T-helper 17 cell (primary cell): ENCODE measurements around the gene CALM1. TPM values are rescaled to one million over a fixed set of nuclear protein-coding genes. Genes with fewer than 3 reads are reported as not detected.
A peak's percentile ranks its signal among the peaks of the same experiment; 100 is the strongest.

Experiments
- ATAC-seq: fragments of 150-1000 bp; cut with Tn5 transposase; 2 replicates; pipeline ENCODE4 v1.10.0; 2021; ENCODE audit warnings: mild to moderate bottlenecking, moderate library complexity
- DNase-seq, 3 donors: peaks; one replicate each; pipeline versions ENCODE4 v3.0.0 to v3.0.0-alpha.2; 2020 to 2021
- H3K9me3 ChIP-seq: one replicate; pipeline ENCODE4 v1.7.0; 2013; ENCODE audit warnings: low read length, mild to moderate bottlenecking; ENCODE audit not compliant: control insufficient read depth, poor library complexity, severe bottlenecking
- H3K27ac Mint-ChIP-seq: one replicate; pipeline ENCODE4 v1.8.0; 2022; ENCODE audit warnings: mild to moderate bottlenecking, moderate library complexity, mixed read lengths
- H3K27me3 Mint-ChIP-seq: one replicate; pipeline ENCODE4 v1.8.0; 2022; ENCODE audit warnings: mixed read lengths
- H3K36me3 Mint-ChIP-seq: one replicate; pipeline ENCODE4 v1.8.0; 2022; ENCODE audit warnings: low read depth, mixed read lengths
- H3K4me1 Mint-ChIP-seq: one replicate; pipeline ENCODE4 v1.8.0; 2022; ENCODE audit warnings: mild to moderate bottlenecking, mixed read lengths
- H3K4me3 Mint-ChIP-seq: one replicate; pipeline ENCODE4 v1.8.0; 2022; ENCODE audit warnings: mild to moderate bottlenecking, moderate library complexity, mixed read lengths
- total RNA-seq, 4 donors: library from RNA in 2 of 4; stranded (reverse) in 2 of 4; gene quantifications; one replicate each; pipeline ENCODE4 v1.2.3 and lab custom pipeline; 2022 to 2026

The CALM1 gene
- 100 to 1,000 TPM; 872 to 886 TPM for total RNA-seq
- total RNA-seq (lab: John Stamatoyannopoulos, UW), result 938 to 1,052 reads per million in 2 donors

- DNase-seq (peak; percentile 94 to 99 (median 95)), ATAC-seq (peak; percentile 69)
- Mint-ChIP-seq H3K27me3 (no peaks in the 10 kb centered on the region), H3K27ac (peak within 1 kb of the TSS; percentile 95), H3K4me3 (peak within 1 kb of the TSS; percentile 95), H3K36me3 (peaks cover 15% of the 10 kb centered on the region), H3K4me1 (peaks cover 30% of the 10 kb centered on the region)
- no peaks in the 10 kb centered on the region for H3K9me3 ChIP-seq
Measured at GRCh38 chr14:90396341-90397339, at the start of gene CALM1. TSS of gene CALM1 (plus strand) at chr14:90397029. CDS start at chr14:90397231, 202 bp downstream.

DNA sequence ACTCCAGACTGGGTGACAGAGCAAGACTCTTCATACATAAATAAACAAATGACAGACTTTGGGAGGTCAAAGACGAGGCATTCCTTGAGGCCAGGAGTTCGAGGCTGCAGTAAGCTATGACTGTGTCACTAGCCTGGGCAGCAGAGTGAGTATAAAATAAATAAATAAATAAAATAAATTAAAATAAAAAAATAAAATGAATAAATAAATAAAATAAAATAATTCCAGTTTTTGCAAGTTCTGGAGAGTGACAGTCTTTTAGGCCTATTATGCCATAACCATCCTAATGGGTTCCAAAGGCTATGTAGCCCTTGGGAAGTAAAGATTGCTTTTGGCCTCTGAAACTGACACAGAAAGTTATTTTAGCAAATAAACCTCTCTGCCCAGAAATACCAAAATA is 48.6 kb upstream of the CALM1 start:
- H3K4me1 Mint-ChIP-seq, result peaks cover 2% of the 10 kb centered on the region
- H3K4me3 Mint-ChIP-seq, result no peak overlapping the region
- H3K36me3 Mint-ChIP-seq, result peaks cover 2% of the 10 kb centered on the region
- no peaks in the 10 kb centered on the region for H3K9me3 ChIP-seq
- no peak for ATAC-seq
- no peak overlapping the region for H3K27ac Mint-ChIP-seq
- DNase-seq, result no peak
- H3K27me3 Mint-ChIP-seq, result no peaks in the 10 kb centered on the region

- no peaks in the 10 kb centered on the region for H3K27me3 Mint-ChIP-seq
- ATAC-seq, result no peak
- DNase-seq, result no peak
- no peaks in the 10 kb centered on the region for H3K9me3 ChIP-seq
- peaks cover 2% of the 10 kb centered on the region for H3K4me1 Mint-ChIP-seq
- no peak overlapping the region for H3K4me3 Mint-ChIP-seq
- no peak overlapping the region for H3K27ac Mint-ChIP-seq
- H3K36me3 Mint-ChIP-seq, result peaks cover 2% of the 10 kb centered on the region
Measured at GRCh38 chr14:90349739-90350138, 47.1 kb upstream of the CALM1 start.

DNA sequence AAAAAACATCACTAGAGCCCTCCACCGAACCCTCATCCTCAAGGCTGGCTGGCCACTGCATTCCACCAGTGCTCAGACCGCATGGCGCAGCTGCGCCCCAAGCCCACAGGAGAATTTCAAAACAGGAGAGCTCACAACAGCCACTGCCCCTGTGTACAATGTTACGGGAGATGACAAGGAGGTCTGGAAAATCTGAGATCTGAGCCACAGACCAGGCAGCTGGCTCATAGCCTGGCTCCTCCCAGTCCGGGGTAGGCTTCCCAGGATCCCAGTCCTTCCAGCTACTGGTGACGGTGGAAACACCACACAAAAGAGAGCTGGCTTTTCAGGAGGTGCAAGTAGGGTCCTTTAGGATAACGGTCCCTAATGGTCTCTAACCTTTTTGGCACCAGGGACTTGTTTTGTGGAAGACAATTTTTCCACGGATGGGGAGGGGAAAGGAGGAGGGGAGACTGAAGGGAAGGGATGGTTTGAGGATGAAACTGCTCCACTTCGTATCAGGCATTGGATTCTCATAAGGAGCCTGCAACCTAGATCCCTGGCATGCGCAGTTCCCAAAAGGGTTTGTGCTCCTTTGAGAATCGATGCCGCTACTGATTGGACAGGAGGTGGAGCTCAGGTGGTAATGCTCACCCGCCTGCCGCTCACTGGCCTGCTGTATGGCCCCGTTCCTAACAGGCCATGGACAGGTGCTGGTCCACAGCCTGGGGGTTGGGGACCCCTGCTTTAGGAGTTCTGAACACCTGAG is 42.1 kb upstream of the CALM1 start:
- H3K36me3 Mint-ChIP-seq, result peaks cover 2% of the 10 kb centered on the region
- no peaks in the 10 kb centered on the region for H3K4me1 Mint-ChIP-seq
- H3K27ac Mint-ChIP-seq, result no peak overlapping the region
- ATAC-seq (no peak), DNase-seq (no peak)
- H3K4me3 Mint-ChIP-seq, result no peak overlapping the region
- H3K9me3 ChIP-seq, result no peaks in the 10 kb centered on the region
- H3K27me3 Mint-ChIP-seq, result peaks cover 14% of the 10 kb centered on the region

DNA sequence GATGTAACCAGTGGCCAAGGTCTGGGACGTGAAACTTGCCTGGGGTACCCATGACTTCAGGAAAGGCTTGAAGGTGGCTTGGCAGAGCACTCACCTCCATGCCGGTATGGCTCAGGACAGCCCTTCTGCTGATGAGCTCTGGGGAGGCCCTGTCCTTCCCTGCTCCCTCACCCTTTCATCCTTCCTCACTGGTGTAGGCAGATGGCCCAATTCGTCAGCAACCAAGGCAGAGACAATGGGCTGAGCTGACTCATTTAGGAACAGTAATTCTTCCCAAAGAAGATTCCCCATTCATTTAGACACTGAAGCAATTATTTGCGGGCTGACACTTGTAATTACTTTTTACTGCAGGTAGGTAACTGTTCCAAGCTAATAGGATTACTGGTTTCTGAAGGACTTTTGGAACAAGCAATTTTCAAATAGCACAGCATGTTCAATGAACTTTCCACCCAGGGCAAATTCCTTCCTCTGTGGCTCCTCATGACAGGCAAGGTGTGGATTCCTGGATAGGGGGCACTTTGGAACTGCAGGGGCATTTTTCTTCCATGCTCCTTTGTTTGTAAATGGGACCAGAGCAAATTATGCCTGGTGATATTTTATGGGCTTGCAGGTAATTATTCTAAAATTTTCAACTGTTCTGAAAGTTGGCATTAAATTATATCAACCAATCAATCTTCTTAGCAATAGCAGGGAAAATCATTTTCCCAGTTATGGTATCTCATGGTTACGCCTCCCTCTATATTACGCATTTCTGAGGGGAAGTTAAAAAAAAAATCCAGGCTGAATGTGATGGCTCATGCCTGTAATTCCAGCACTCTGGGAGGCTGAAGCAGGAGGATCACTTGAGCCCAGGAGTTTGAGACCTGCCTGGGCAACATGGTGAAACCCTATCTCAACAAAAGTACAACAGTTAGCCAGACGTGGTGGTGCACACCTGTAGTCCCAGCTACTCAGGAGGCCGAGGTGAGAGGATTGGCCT is 41.0 kb upstream of the CALM1 start:
- no peaks in the 10 kb centered on the region for H3K36me3 Mint-ChIP-seq
- ATAC-seq (no peak), DNase-seq (no peak)
- H3K4me3 Mint-ChIP-seq, result no peak overlapping the region
- peaks cover 14% of the 10 kb centered on the region for H3K27me3 Mint-ChIP-seq
- H3K9me3 ChIP-seq, result no peaks in the 10 kb centered on the region
- no peak overlapping the region for H3K27ac Mint-ChIP-seq
- no peaks in the 10 kb centered on the region for H3K4me1 Mint-ChIP-seq

DNA sequence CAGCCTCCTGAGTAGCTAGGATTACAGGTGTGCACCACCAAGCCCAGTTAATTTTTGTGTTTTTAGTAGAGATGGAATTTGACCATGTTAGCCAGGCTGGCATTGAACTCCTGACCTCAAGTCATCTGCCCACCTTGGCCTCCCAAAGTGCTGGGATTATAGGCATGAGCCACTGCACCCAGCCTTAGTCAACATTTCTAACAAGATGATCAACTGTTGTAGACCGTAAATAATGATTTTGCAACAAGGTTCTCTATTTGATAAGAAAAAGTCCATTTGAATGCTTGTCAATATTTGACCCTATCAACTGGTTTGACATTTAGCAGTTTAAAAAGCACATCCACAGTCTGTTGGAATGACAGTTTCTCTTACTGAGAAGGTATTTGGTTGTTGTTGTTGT is 39.9 kb upstream of the CALM1 start:
- no peak overlapping the region for H3K4me3 Mint-ChIP-seq
- peaks cover 20% of the 10 kb centered on the region for H3K27me3 Mint-ChIP-seq
- DNase-seq, result no peak
- H3K4me1 Mint-ChIP-seq, result no peaks in the 10 kb centered on the region
- no peaks in the 10 kb centered on the region for H3K36me3 Mint-ChIP-seq
- no peak overlapping the region for H3K27ac Mint-ChIP-seq
- H3K9me3 ChIP-seq, result no peaks in the 10 kb centered on the region
- no peak for ATAC-seq

GRCh38 chr14:90358359-90358758 is 38.5 kb upstream of the CALM1 start:
- no peak overlapping the region for H3K4me3 Mint-ChIP-seq

GRCh38 chr14:90361865-90362557 is 34.8 kb upstream of the CALM1 start:
- DNase-seq, result no peak
- H3K9me3 ChIP-seq, result no peaks in the 10 kb centered on the region
- peaks cover 2% of the 10 kb centered on the region for H3K36me3 Mint-ChIP-seq
- H3K4me3 Mint-ChIP-seq, result no peak overlapping the region
- peaks cover 2% of the 10 kb centered on the region for H3K4me1 Mint-ChIP-seq
- H3K27ac Mint-ChIP-seq, result no peak overlapping the region
- H3K27me3 Mint-ChIP-seq, result peaks cover 21% of the 10 kb centered on the region
- ATAC-seq, result no peak

More at GRCh38 chr14:90358359-90358758, 38.5 kb upstream of the CALM1 start:
- Mint-ChIP-seq H3K27ac (no peak overlapping the region), H3K27me3 (peaks cover 31% of the 10 kb centered on the region), H3K36me3 (peaks cover 2% of the 10 kb centered on the region), H3K4me1 (no peaks in the 10 kb centered on the region)
- ATAC-seq, result no peak
- no peaks in the 10 kb centered on the region for H3K9me3 ChIP-seq
- DNase-seq, result no peak

DNA sequence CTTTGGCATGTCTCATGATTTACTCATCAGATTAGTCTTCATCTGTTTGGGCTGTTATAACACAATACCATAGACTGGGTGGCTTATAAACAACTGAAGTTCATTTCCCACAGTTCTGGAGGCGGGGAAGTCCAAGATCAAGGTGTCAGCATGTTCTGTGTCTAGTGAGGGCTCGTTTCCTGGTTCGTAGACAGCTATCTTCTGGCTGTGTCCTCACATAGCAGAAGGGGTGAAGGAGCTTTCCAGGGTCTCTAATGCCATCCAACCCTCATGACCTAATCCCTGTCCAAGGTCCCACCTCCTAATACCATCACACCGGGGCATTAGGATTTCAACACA is 34.3 kb upstream of the CALM1 start:
- H3K27me3 Mint-ChIP-seq, result peaks cover 21% of the 10 kb centered on the region
- peaks cover 2% of the 10 kb centered on the region for H3K36me3 Mint-ChIP-seq
- H3K27ac Mint-ChIP-seq, result no peak overlapping the region
- peaks cover 2% of the 10 kb centered on the region for H3K4me1 Mint-ChIP-seq
- DNase-seq, result no peak
- no peak for ATAC-seq
- H3K9me3 ChIP-seq, result no peaks in the 10 kb centered on the region
- no peak overlapping the region for H3K4me3 Mint-ChIP-seq

- H3K9me3 ChIP-seq, result no peaks in the 10 kb centered on the region
- DNase-seq (no peak), ATAC-seq (peak; percentile 90)
- H3K27ac Mint-ChIP-seq, result no peak overlapping the region
- no peak overlapping the region for H3K4me3 Mint-ChIP-seq
- H3K27me3 Mint-ChIP-seq, result peaks cover 4% of the 10 kb centered on the region
- no peaks in the 10 kb centered on the region for H3K36me3 Mint-ChIP-seq
- peaks cover 2% of the 10 kb centered on the region for H3K4me1 Mint-ChIP-seq
Measured at GRCh38 chr14:90368946-90369721, 27.7 kb upstream of the CALM1 start.

DNA sequence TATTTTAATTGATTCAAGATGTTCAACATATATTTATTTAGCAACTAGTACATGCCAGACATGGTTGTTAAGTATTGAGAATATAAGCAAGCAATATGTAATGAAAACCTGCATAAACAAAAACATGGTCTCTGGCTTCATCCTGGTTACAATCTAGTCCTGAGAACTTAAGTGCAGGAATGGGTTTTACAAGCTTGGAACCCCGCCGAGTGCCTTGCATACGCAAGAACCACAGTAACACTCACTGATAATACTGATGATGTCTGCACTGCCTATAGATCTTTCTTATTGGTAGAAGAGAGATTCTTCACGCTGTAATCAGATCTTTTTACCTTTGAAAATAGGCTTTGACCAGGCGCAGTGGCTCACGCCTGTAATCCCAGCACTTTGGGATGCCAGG is 22.9 kb upstream of the CALM1 start:
- ATAC-seq (no peak), DNase-seq (no peak)
- H3K27me3 Mint-ChIP-seq, result peaks cover 4% of the 10 kb centered on the region
- no peak overlapping the region for H3K4me3 Mint-ChIP-seq
- H3K9me3 ChIP-seq, result no peaks in the 10 kb centered on the region
- H3K27ac Mint-ChIP-seq, result no peak overlapping the region
- no peaks in the 10 kb centered on the region for H3K4me1 Mint-ChIP-seq
- no peaks in the 10 kb centered on the region for H3K36me3 Mint-ChIP-seq

- no peak overlapping the region for H3K4me3 Mint-ChIP-seq
- no peak for ATAC-seq
- H3K27me3 Mint-ChIP-seq, result peaks cover 4% of the 10 kb centered on the region
Measured at GRCh38 chr14:90374813-90375212, 22.0 kb upstream of the CALM1 start.

More at GRCh38 chr14:90374813-90375212, 22.0 kb upstream of the CALM1 start:
- Mint-ChIP-seq H3K27ac (no peak overlapping the region), H3K36me3 (no peaks in the 10 kb centered on the region), H3K4me1 (peaks cover 3% of the 10 kb centered on the region)
- DNase-seq, result no peak
- no peaks in the 10 kb centered on the region for H3K9me3 ChIP-seq
